ENCODE measurements around the gene RAP1A.

GRCh38 chr1:111729946-111730681 lies 110.5 kb downstream of the RAP1A start:
- TF ChIP-seq EZH2 (IDR thresholded peaks at IDR 0.05) (no peak), POLR2AphosphoS5 (IDR thresholded peaks at IDR 0.05; ENCODE audit: borderline replicate concordance, low read depth, low read length) (no peak)
